ENCODE measurements around the gene TREH. TPM values are rescaled to one million over a fixed set of nuclear protein-coding genes. Genes with fewer than 3 reads are reported as not detected.

TREH gene
- total RNA-seq, 4 donors from 2014 or later: not detected

Small RNAs within 50 kb of the gene (small RNA-seq; reads per million reads assigned to genes)
- gene RNU6-376P: not detected

Other genes starting within 250 kb of the TREH start
- 100 to 1,000 TPM in 1 of 4 donors, 10 to 100 TPM in 3; 78.6 to 101 (median 86.8) TPM for gene KMT2A, start 243.2 kb downstream of the TREH start, total RNA-seq
- 1 to 10 TPM; 2.7 to 9.0 (median 5.1) TPM for gene TTC36, start 152.2 kb downstream of the TREH start, total RNA-seq
- 10 to 100 TPM; 12.6 to 25.6 (median 20.7) TPM for gene TMEM25, start 148.5 kb downstream of the TREH start, total RNA-seq
- gene IFT46, start 113.7 kb downstream of the TREH start, total RNA-seq: 10 to 100 TPM; 30.3 to 44.4 (median 35.4) TPM
- 10 to 100 TPM; 74.3 to 94.8 (median 88.5) TPM for gene ARCN1, start 107.2 kb downstream of the TREH start, total RNA-seq
- gene PHLDB1, start 72.0 kb downstream of the TREH start, total RNA-seq: 100 to 1,000 TPM; 299 to 365 (median 323) TPM
- 100 to 1,000 TPM in 3 of 4 donors, 10 to 100 TPM in 1; 75.6 to 108 (median 107) TPM for gene DDX6, start 111.5 kb upstream of the TREH start, total RNA-seq
- gene CXCR5, start 204.2 kb upstream of the TREH start, total RNA-seq: not detected
- 10 to 100 TPM; 15.7 to 36.0 (median 28.5) TPM for gene BCL9L, start 246.3 kb upstream of the TREH start, total RNA-seq